Measurements from ENCODE around the gene SLC25A22. TPM values are rescaled to one million over a fixed set of nuclear protein-coding genes. Genes with fewer than 3 reads are reported as not detected.

The SLC25A22 gene
- total and polyA plus RNA-seq, 9 of the 15 experiments (the other 6 are each of a cell fraction or from before 2014, with no cell fraction given): 0.41 to 55.4 (median 11.4) TPM

DNA sequence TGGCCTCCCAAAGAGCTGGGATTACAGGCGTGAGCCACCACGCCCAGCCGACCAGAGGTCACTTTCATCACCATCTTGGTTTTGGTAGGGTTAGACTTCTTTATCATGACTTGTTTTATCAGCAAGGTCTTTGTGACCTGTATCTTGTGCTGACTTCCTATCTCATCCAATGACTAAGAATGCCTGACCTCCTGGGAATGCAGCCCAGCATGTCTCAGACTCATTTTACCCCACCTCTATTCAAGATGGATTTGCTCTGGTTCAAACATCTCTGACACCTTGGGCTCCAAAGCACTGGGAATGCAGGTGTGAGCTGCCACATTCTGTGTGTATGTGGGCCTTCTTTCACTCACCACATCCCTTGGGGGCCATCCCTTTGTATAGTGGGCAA lies 55.9 kb downstream of the SLC25A22 start:
- no peaks in the 10 kb centered on the region for H3K27me3 ChIP-seq (ENCODE audit: control insufficient read depth in 2 of 2, insufficient read depth in 2 of 2, low read length in 2 of 2)
- intact Hi-C loops (cut with micrococcal nuclease): no loop called here
- H3K9ac ChIP-seq (ENCODE audit: insufficient read depth in 1 of 2, low read depth in 2 of 2, low read length in 2 of 2): no peak overlapping the region
- peaks cover 3% of the 10 kb centered on the region for H3K9me1 ChIP-seq (ENCODE audit: control insufficient read depth, insufficient read depth, low read length)
- 40% methylated on average over 3 of the region's 3 CpGs for WGBS (ENCODE audit: insufficient coverage, low coverage, missing lambda C conversion rate)
- DNase-seq (ENCODE audit: extremely low read depth in 1 of 4, low spot score in 3 of 4): no peak
- BruUV-seq (replicated peaks): no TSS peak
- H3K4me1 ChIP-seq (replicated peaks in 1 of 2; ENCODE audit: control insufficient read depth in 2 of 2, insufficient read depth in 2 of 2, low read length in 2 of 2): peaks cover 24 to 45% of the 10 kb centered on the region in 2 experiments; a peak in 4 of 5 replicates
- in situ Hi-C loops (cut with MboI): no loop called here
- no peak for FAIRE-seq
- no peak overlapping the region for H3K4me2 ChIP-seq (ENCODE audit: insufficient read depth, low read length)
- no peaks in the 10 kb centered on the region; the same call in 2 of the 3 replicates for H3K79me2 ChIP-seq (ENCODE audit: control insufficient read depth, insufficient read depth, low read length)
- ChIA-PET CTCF (ENCODE audit: low intra/inter-chr PET ratio) (no interaction called here), POLR2A (interaction anchor here (0.8 kb wide), 1 partner anchor 246 kb away, joined by 3 read pairs; no protein-coding TSS in a partner anchor)
- H3K27ac ChIP-seq (ENCODE audit: extremely low read depth, low read depth, low read length): no peak overlapping the region; the same call in 2 of the 3 replicates
- no peaks in the 10 kb centered on the region for H3K36me3 ChIP-seq (ENCODE audit: control insufficient read depth, insufficient read depth, low read length)
- ATAC-seq: no peak
- H2AFZ ChIP-seq (ENCODE audit: low read depth, low read length): no peak overlapping the region
- no peak overlapping the region for H3K4me3 ChIP-seq
- H4K20me1 ChIP-seq (replicated peaks; ENCODE audit: control insufficient read depth, insufficient read depth, low read length): no peaks in the 10 kb centered on the region
- H3K9me3 ChIP-seq (replicated peaks; ENCODE audit: control insufficient read depth, insufficient read depth, low read depth, low read length): no peaks in the 10 kb centered on the region
- TF ChIP-seq HCFC1 (IDR thresholded peaks at IDR 0.05; ENCODE audit: low read depth, low read length) (no peak), XRCC3 (IDR thresholded peaks at IDR 0.05) (no peak), ARHGAP35 (IDR thresholded peaks at IDR 0.05; ENCODE audit: partially characterized antibody) (no peak), ZNF589 (CRISPR knock-in tag; IDR thresholded peaks at IDR 0.05; ENCODE audit: low read depth) (no peak), KDM4B (IDR thresholded peaks at IDR 0.05; ENCODE audit: borderline replicate concordance in 2 of 2, low read depth in 1 of 2) (no peak), SMARCC2 (IDR thresholded peaks at IDR 0.05; ENCODE audit: low read depth) (no peak), CBX2 (IDR thresholded peaks at IDR 0.05; ENCODE audit: insufficient read depth, low read length, poor library complexity, severe bottlenecking) (no peak), POLR2H (tag; IDR thresholded peaks at IDR 0.05; ENCODE audit: low read depth) (no peak), SIN3A (IDR thresholded peaks at IDR 0.05; ENCODE audit: borderline replicate concordance in 2 of 2, control insufficient read depth in 1 of 2, low read depth in 2 of 2, low read length in 2 of 2) (no peak), WHSC1 (IDR thresholded peaks at IDR 0.05; ENCODE audit: low read length) (no peak)
- TF ChIP-seq, protein P1, sequence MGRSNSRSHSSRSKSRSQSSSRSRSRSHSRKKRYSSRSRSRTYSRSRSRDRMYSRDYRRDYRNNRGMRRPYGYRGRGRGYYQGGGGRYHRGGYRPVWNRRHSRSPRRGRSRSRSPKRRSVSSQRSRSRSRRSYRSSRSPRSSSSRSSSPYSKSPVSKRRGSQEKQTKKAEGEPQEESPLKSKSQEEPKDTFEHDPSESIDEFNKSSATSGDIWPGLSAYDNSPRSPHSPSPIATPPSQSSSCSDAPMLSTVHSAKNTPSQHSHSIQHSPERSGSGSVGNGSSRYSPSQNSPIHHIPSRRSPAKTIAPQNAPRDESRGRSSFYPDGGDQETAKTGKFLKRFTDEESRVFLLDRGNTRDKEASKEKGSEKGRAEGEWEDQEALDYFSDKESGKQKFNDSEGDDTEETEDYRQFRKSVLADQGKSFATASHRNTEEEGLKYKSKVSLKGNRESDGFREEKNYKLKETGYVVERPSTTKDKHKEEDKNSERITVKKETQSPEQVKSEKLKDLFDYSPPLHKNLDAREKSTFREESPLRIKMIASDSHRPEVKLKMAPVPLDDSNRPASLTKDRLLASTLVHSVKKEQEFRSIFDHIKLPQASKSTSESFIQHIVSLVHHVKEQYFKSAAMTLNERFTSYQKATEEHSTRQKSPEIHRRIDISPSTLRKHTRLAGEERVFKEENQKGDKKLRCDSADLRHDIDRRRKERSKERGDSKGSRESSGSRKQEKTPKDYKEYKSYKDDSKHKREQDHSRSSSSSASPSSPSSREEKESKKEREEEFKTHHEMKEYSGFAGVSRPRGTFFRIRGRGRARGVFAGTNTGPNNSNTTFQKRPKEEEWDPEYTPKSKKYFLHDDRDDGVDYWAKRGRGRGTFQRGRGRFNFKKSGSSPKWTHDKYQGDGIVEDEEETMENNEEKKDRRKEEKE (IDR thresholded peaks at IDR 0.05; ENCODE audit: borderline replicate concordance in 1 of 2, control insufficient read depth in 1 of 2, low read depth in 2 of 2, low read length in 1 of 2): no peak

Data from K562 (cell line).